Measurements from ENCODE around the gene MACROD2. TPM values are rescaled to one million over a fixed set of nuclear protein-coding genes. Genes with fewer than 3 reads are reported as not detected.

The MACROD2 gene
- total and polyA plus RNA-seq, 2 of the 4 experiments (the other 2 are of a cell fraction): not detected

- H2AK9ac ChIP-seq (replicated peaks; ENCODE audit: low read depth, low read length, poor library complexity): no peak overlapping the region
- BruUV-seq (replicated peaks): no TSS peak
- H3K36me3 ChIP-seq (ENCODE audit: control insufficient read depth, insufficient read depth, low read length): no peaks in the 10 kb centered on the region
- no peaks in the 10 kb centered on the region for H3K4me1 ChIP-seq (ENCODE audit: control insufficient read depth, insufficient read depth, low read length)
- H3K4me3 ChIP-seq (ENCODE audit: insufficient read depth, low read depth, low read length): no peak overlapping the region
- no peak overlapping the region for H3K9ac ChIP-seq (ENCODE audit: low read depth, low read length)
- no peak overlapping the region for H3K56ac ChIP-seq (ENCODE audit: extremely low read depth, insufficient read depth, low read length)
- in situ Hi-C loops (cut with MboI; ENCODE audit: low sequenced_read_pairs) (no loop called here), intact Hi-C loops (cut with micrococcal nuclease) (no loop called here), dilution Hi-C loops (cut with HindIII; ENCODE audit: low sequenced_read_pairs, unreplicated experiment) (no loop called here)
- DNase-seq (no peak), ATAC-seq (ENCODE audit: low read depth) (no peak)
- no peaks in the 10 kb centered on the region for H3K9me1 ChIP-seq (ENCODE audit: insufficient read depth, low read length)
- TF ChIP-seq FOS (IDR thresholded peaks at IDR 0.05; ENCODE audit: low read depth, low read length) (no peak), MAFK (IDR thresholded peaks at IDR 0.05; ENCODE audit: low read depth, low read length) (no peak), MAZ (IDR thresholded peaks at IDR 0.05; ENCODE audit: borderline replicate concordance, low read depth, low read length) (no peak), ELK1 (IDR thresholded peaks at IDR 0.05; ENCODE audit: borderline replicate concordance, low read depth, low read length) (no peak), RAD21 (IDR thresholded peaks at IDR 0.05; ENCODE audit: low read length) (no peak), MXI1 (IDR thresholded peaks at IDR 0.05; ENCODE audit: borderline replicate concordance, low read depth, low read length) (no peak), NFE2L2 (IDR thresholded peaks at IDR 0.05; ENCODE audit: low read depth, low read length) (no peak), SMC3 (IDR thresholded peaks at IDR 0.05; ENCODE audit: low read depth, low read length) (no peak), CTCF (conservative IDR thresholded peaks at IDR 0.05; ENCODE audit: low read depth, low read length) (no peak), POLR2A (IDR thresholded peaks at IDR 0.05; ENCODE audit: low read depth, low read length) (no peak)
- H4K8ac ChIP-seq (ENCODE audit: low read depth in 2 of 2, low read length in 2 of 2): no peak overlapping the region
- no peak overlapping the region for H3K27ac ChIP-seq (ENCODE audit: insufficient read depth, low read length)
- H4K91ac ChIP-seq (ENCODE audit: insufficient read depth, low read depth, low read length): no peak overlapping the region
- no peaks in the 10 kb centered on the region for H3K27me3 ChIP-seq (ENCODE audit: control insufficient read depth, insufficient read depth, low read length)
- H2BK15ac ChIP-seq (ENCODE audit: low read depth, low read length): no peak overlapping the region
- no peak overlapping the region for H2AK5ac ChIP-seq (ENCODE audit: low read depth, low read length)
- H4K20me1 ChIP-seq (ENCODE audit: insufficient read depth, low read length): no peaks in the 10 kb centered on the region
- POLR2A ChIA-PET (ENCODE audit: unreplicated experiment): no interaction called here
- H3K18ac ChIP-seq (ENCODE audit: low read depth, low read length): no peak overlapping the region
- no peak overlapping the region for H3K23ac ChIP-seq (ENCODE audit: low read depth, low read length)
- H3K79me1 ChIP-seq (ENCODE audit: low read depth in 1 of 2, low read length in 2 of 2): no peaks in the 10 kb centered on the region
- H3K9me3 ChIP-seq (ENCODE audit: control insufficient read depth, insufficient read depth, low read length): peaks cover 4% of the 10 kb centered on the region; the same call in 1 of the 2 replicates
- no peak overlapping the region for H2BK20ac ChIP-seq (ENCODE audit: low read depth, low read length)
- H2BK5ac ChIP-seq (ENCODE audit: low read depth, low read length, poor library complexity, severe bottlenecking): no peak overlapping the region
- no peak overlapping the region for H3K4ac ChIP-seq (ENCODE audit: low read depth, low read length)
- H2AFZ ChIP-seq (replicated peaks; ENCODE audit: low read length, poor library complexity): no peak overlapping the region
- CTCF ChIA-PET: interaction anchor here (0.6 kb wide), 1 partner anchor 412 kb away, joined by 3 read pairs; no protein-coding TSS in a partner anchor
- no peak overlapping the region for H3K4me2 ChIP-seq (ENCODE audit: low read depth, low read length)
- H3K14ac ChIP-seq (replicated peaks; ENCODE audit: low read depth, low read length): no peak overlapping the region
- H2BK120ac ChIP-seq (ENCODE audit: low read depth, low read length): no peak overlapping the region
- H4K5ac ChIP-seq (ENCODE audit: low read depth, low read length): no peak overlapping the region
These were observed 1116.3 kb downstream of the MACROD2 start for GRCh38 chr20:15111654-15112053.

Measured in IMR-90 (cell line).